Hippocampal formation (tissue), 2 donors: ENCODE results near the gene FUT9.
A peak's percentile ranks its signal among the peaks of the same experiment; 100 is the strongest.

ENCODE experiments used
- DNase-seq, 2 donors: peaks; one replicate each; lab custom pipeline; 2025; lab: John Stamatoyannopoulos, UW

FUT9 gene

GRCh38 chr6:96015518-96016333, at the start of gene FUT9:
TSS of gene FUT9 (plus strand) at chr6:96015974. CDS start at chr6:96203156, 187,182 bp downstream.
- DNase-seq: peak; percentile 85 to 96

- no peak for DNase-seq
Measured at GRCh38 chr6:95967594-95967993, 48.2 kb upstream of the FUT9 start.

- DNase-seq: no peak
Measured at GRCh38 chr6:95973976-95974375, 41.8 kb upstream of the FUT9 start.

GRCh38 chr6:95978230-95978629, 37.5 kb upstream of the FUT9 start:
- no peak for DNase-seq

- DNase-seq: no peak
Measured at GRCh38 chr6:95991906-95992305, 23.9 kb upstream of the FUT9 start.

- no peak for DNase-seq
Measured at GRCh38 chr6:95994151-95994550, 21.6 kb upstream of the FUT9 start.

- DNase-seq: no peak
Measured at GRCh38 chr6:95998133-95998532, 17.6 kb upstream of the FUT9 start.

- DNase-seq: no peak
Measured at GRCh38 chr6:96001891-96002575, 13.7 kb upstream of the FUT9 start.

GRCh38 chr6:96002576-96002910, 13.2 kb upstream of the FUT9 start:
- DNase-seq: no peak

- no peak for DNase-seq
Measured at GRCh38 chr6:96002912-96003311, 12.9 kb upstream of the FUT9 start.

- no peak for DNase-seq
Measured at GRCh38 chr6:96007663-96008062, 8.1 kb upstream of the FUT9 start.

- DNase-seq: peak in 1 of 2 donors; percentile 8
Measured at GRCh38 chr6:96013531-96013930, 2.2 kb upstream of the FUT9 start.

GRCh38 chr6:96014846-96015517, 792 bp upstream of the FUT9 start:
- DNase-seq: peak; percentile 81 to 89

- peak in 1 of 2 donors; percentile 48 for DNase-seq
Measured at GRCh38 chr6:96016334-96017069, 728 bp downstream of the FUT9 start.

GRCh38 chr6:96017070-96017359, 1.2 kb downstream of the FUT9 start:
- DNase-seq: no peak

GRCh38 chr6:96022225-96022624, 6.5 kb downstream of the FUT9 start:
- no peak for DNase-seq

GRCh38 chr6:96032661-96033060, 16.9 kb downstream of the FUT9 start:
- DNase-seq: no peak

- no peak for DNase-seq
Measured at GRCh38 chr6:96051555-96051954, 35.8 kb downstream of the FUT9 start.

GRCh38 chr6:96058082-96058481, 42.3 kb downstream of the FUT9 start:
- DNase-seq: peak in 1 of 2 donors; percentile 67

GRCh38 chr6:96059586-96059985, 43.8 kb downstream of the FUT9 start:
- no peak for DNase-seq

- no peak for DNase-seq
Measured at GRCh38 chr6:96060249-96060648, 44.5 kb downstream of the FUT9 start.

- peak in 1 of 2 donors; percentile 38 for DNase-seq
Measured at GRCh38 chr6:96065213-96065612, 49.4 kb downstream of the FUT9 start.
